B cell (primary cell): Measurements from ENCODE around the gene C1QTNF12. TPM values are rescaled to one million over a fixed set of nuclear protein-coding genes. Genes with fewer than 3 reads are reported as not detected.

Experiments used
- ATAC-seq: fragments of 200-7000 bp; cut with Tn5 transposase; one replicate; pipeline ENCODE4 v1.10.0; 2021; ENCODE audit warnings: low read depth, mild to moderate bottlenecking, moderate number of reproducible peaks, moderate library complexity
- CTCF ChIA-PET: fragments of 350-600 bp; sonication (Branson Sonifier 250); formaldehyde crosslinking; loops from one replicate; lab custom pipeline; 2021; ENCODE audit warnings: antibody characterized with exemption, inconsistent platforms; lab: Charles Lee
- POLR2A ChIA-PET: fragments of 350-600 bp; sonication (Branson Sonifier 250); formaldehyde crosslinking; loops from one replicate; lab custom pipeline; 2021; ENCODE audit warnings: antibody characterized with exemption; lab: Charles Lee
- DNase-seq: peaks from one replicate; pipeline ENCODE4 v3.0.0; 2013
- H2AFZ ChIP-seq: 2 replicates; pipeline ENCODE4 v1.6.1; 2012; ENCODE audit warnings: mild to moderate bottlenecking, low read depth, low read length; ENCODE audit not compliant: insufficient read depth, poor library complexity, severe bottlenecking
- H3K27ac ChIP-seq, 2 donors: 1 replicate in 1 of 2; 2 replicates in 1 of 2; pipeline ENCODE4 v1.5.1; 2012 to 2013; ENCODE audit warnings: low read length in 2 of 2, mild to moderate bottlenecking in 2 of 2, moderate library complexity in 1 of 2
- H3K27me3 ChIP-seq, 4 experiments: fragments of 200-600 bp in 1 of 4; sonication (generic) in 1 of 4; replicated peaks in 1 of 4; 1 replicate in 2 of 4; 2 replicates in 2 of 4; pipeline versions ENCODE4 v1.6.1 to v1.7.0; 2013 to 2016; ENCODE audit warnings: low read length in 3 of 4, mild to moderate bottlenecking in 2 of 4, mixed read lengths in 1 of 4, moderate library complexity in 1 of 4; ENCODE audit not compliant: insufficient read depth in 4 of 4, control insufficient read depth in 3 of 4; ENCODE audit errors: control extremely low read depth in 1 of 4
- H3K36me3 ChIP-seq, 2 experiments: replicated peaks in 1 of 2; 1 replicate in 1 of 2; 2 replicates in 1 of 2; pipeline versions ENCODE4 v1.6.1 to v1.7.1; 2013; ENCODE audit warnings: low read length in 1 of 2; ENCODE audit not compliant: insufficient read depth in 2 of 2, control insufficient read depth in 1 of 2; ENCODE audit errors: control extremely low read depth in 1 of 2, extremely low read depth in 1 of 2
- H3K4me1 ChIP-seq, 2 donors: fragments of 200-600 bp in 1 of 2; sonication (generic) in 1 of 2; 1 replicate in 1 of 2; 2 replicates in 1 of 2; pipeline versions ENCODE4 v1.5.1 to v1.6.1; 2013 to 2017; ENCODE audit warnings: low read length in 2 of 2; ENCODE audit not compliant: control insufficient read depth in 2 of 2, insufficient read depth in 2 of 2
- H3K4me2 ChIP-seq: replicated peaks from 2 replicates; pipeline ENCODE3; 2012; ENCODE audit warnings: mild to moderate bottlenecking, low read depth, low read length; ENCODE audit not compliant: poor library complexity, severe bottlenecking
- H3K4me3 ChIP-seq, 5 experiments: fragments of 200-600 bp in 1 of 5; sonication (generic) in 1 of 5; 1 replicate in 3 of 5; 2 replicates in 2 of 5; pipeline versions ENCODE4 v1.5.1 to v1.7.0; 2011 to 2016; ENCODE audit warnings: low read length in 4 of 5, mild to moderate bottlenecking in 4 of 5, low read depth in 2 of 5, control low read depth in 1 of 5, moderate library complexity in 1 of 5; ENCODE audit not compliant: insufficient read depth in 1 of 5; ENCODE audit errors: control extremely low read depth in 1 of 5, extremely low read depth in 1 of 5
- H3K79me2 ChIP-seq: fragments of 200-600 bp; sonication (generic); one replicate; pipeline ENCODE4 v1.6.0; 2016; ENCODE audit warnings: low read length; ENCODE audit not compliant: control insufficient read depth, insufficient read depth
- H3K9ac ChIP-seq: fragments of 200-600 bp; sonication (generic); 2 replicates; pipeline ENCODE4 v1.6.1; 2017; ENCODE audit warnings: mild to moderate bottlenecking, low read length, moderate library complexity
- H3K9me3 ChIP-seq, 3 donors: one replicate each; pipeline versions ENCODE4 v1.6.1 to v1.7.1; 2013; ENCODE audit warnings: low read length in 2 of 3; ENCODE audit not compliant: control insufficient read depth in 2 of 3, insufficient read depth in 1 of 3; ENCODE audit errors: control extremely low read depth in 1 of 3
- H4K20me1 ChIP-seq: 2 replicates; pipeline ENCODE4 v1.6.0; 2012; ENCODE audit warnings: mild to moderate bottlenecking, low read length; ENCODE audit not compliant: insufficient read depth, control insufficient read depth, poor library complexity, severe bottlenecking
- H3K27ac Mint-ChIP-seq: one replicate; pipeline ENCODE4 v1.8.0; 2021; ENCODE audit warnings: mixed read lengths
- H3K27me3 Mint-ChIP-seq: one replicate; pipeline ENCODE4 v1.8.0; 2021; ENCODE audit warnings: mixed read lengths
- H3K4me1 Mint-ChIP-seq: one replicate; pipeline ENCODE4 v1.8.0; 2021; ENCODE audit warnings: mixed read lengths
- H3K4me3 Mint-ChIP-seq: one replicate; pipeline ENCODE4 v1.8.0; 2021; ENCODE audit warnings: mixed read lengths
- H3K9me3 Mint-ChIP-seq: one replicate; pipeline ENCODE4 v1.8.0; 2022; ENCODE audit warnings: mixed read lengths; ENCODE audit not compliant: insufficient read depth
- EZH2 ChIP-seq: IDR thresholded peaks from 2 replicates; pipeline ENCODE4 v1.6.1; 2012; ENCODE audit warnings: borderline replicate concordance, low read depth, mild to moderate bottlenecking, moderate library complexity, low read length; ENCODE audit not compliant: insufficient read depth, poor library complexity, severe bottlenecking
- WGBS: methylation state at CpG from one replicate; pipeline ENCODE4 v1.1.5; 2013; ENCODE audit warnings: missing lambda C conversion rate; ENCODE audit not compliant: insufficient coverage; 5-methylcytosine and 5-hydroxymethylcytosine counted together
- intact Hi-C: fragments of 100-400 bp; cut with micrococcal nuclease; formaldehyde crosslinking; loops from one replicate; pipeline ENCODE4 v1.10.0; 2022
- polyA plus RNA-seq: library from polyadenylated mRNA; depleted of rRNA; stranded (reverse); fragments of >200 nt; gene quantifications from 2 replicates; pipeline ENCODE4 v1.2.3, GENCODE V29; 2012
- total RNA-seq, 2 donors: library from RNA; stranded (reverse); fragments of 120-200 nt in 1 of 2; gene quantifications; 1 replicate in 1 of 2; 2 replicates in 1 of 2; pipeline versions ENCODE4 v1.2.3 to v1.2.4, GENCODE V29; 2013 to 2022
- TF ChIP-seq, protein P1 (sequence below): fragments of 200-600 bp; IDR thresholded peaks from one replicate; pipeline ENCODE4 v1.8.0; 2022; ENCODE audit warnings: antibody characterized with exemption, mild to moderate bottlenecking

The C1QTNF12 gene
- total and polyA plus RNA-seq, 2 donors (not counting 1 experiment from before 2014, with no cell fraction given): 1.2 to 3.2 TPM

DNA sequence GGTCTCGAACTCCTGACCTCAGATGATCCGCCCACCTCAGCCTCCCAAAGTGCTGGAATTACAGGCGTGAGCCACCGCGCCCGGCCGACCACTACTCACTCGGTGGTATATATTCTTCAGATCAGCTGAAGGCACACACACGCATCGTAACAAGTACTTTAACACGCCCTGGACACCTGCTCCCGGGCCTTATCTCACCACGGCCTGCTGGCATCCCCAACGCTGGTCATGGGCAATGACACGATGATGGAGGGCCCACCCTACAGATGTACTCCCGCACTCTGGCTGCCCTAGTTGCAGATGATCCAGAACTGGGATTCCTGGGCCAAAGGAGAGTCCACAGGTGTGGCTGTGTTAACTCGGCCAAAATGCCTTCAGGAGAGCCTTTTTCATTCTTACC, 15.5 kb upstream of the C1QTNF12 start:
- Histone ChIP-seq H3K9ac (no peak overlapping the region), H4K20me1 (peaks cover 80% of the 10 kb centered on the region), H3K27me3 (no peaks in the 10 kb centered on the region), H3K36me3 (peaks cover 0 to 53% of the 10 kb centered on the region in 2 experiments), H3K4me1 (peaks cover 0 to 4% of the 10 kb centered on the region in 2 donors), H3K4me2 (no peak overlapping the region), H2AFZ (no peak overlapping the region), H3K9me3 (no peaks in the 10 kb centered on the region), H3K4me3 (no peak overlapping the region), H3K27ac (no peak overlapping the region), H3K79me2 (peaks cover 55% of the 10 kb centered on the region)
- CTCF ChIA-PET: interaction anchor here (0.7 to 4.5 kb wide), 2 partner anchors 140 to 155 kb away, joined by 3 to 26 read pairs; no protein-coding TSS in a partner anchor
- ATAC-seq: no peak
- Mint-ChIP-seq H3K27ac (no peak overlapping the region), H3K4me3 (no peak overlapping the region), H3K4me1 (peaks cover 16% of the 10 kb centered on the region), H3K9me3 (no peaks in the 10 kb centered on the region), H3K27me3 (no peaks in the 10 kb centered on the region)
- no peak for DNase-seq
- TF ChIP-seq EZH2: no peak
- TF ChIP-seq, protein P1, sequence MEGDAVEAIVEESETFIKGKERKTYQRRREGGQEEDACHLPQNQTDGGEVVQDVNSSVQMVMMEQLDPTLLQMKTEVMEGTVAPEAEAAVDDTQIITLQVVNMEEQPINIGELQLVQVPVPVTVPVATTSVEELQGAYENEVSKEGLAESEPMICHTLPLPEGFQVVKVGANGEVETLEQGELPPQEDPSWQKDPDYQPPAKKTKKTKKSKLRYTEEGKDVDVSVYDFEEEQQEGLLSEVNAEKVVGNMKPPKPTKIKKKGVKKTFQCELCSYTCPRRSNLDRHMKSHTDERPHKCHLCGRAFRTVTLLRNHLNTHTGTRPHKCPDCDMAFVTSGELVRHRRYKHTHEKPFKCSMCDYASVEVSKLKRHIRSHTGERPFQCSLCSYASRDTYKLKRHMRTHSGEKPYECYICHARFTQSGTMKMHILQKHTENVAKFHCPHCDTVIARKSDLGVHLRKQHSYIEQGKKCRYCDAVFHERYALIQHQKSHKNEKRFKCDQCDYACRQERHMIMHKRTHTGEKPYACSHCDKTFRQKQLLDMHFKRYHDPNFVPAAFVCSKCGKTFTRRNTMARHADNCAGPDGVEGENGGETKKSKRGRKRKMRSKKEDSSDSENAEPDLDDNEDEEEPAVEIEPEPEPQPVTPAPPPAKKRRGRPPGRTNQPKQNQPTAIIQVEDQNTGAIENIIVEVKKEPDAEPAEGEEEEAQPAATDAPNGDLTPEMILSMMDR: no peak
- POLR2A ChIA-PET: interaction anchor here (1.1 to 1.2 kb wide), 2 partner anchors 11 kb away, joined by 4 to 8 read pairs; no protein-coding TSS in a partner anchor
- WGBS: 97% methylated on average over 17 of the region's 17 CpGs
- intact Hi-C loops: no loop called here

DNA sequence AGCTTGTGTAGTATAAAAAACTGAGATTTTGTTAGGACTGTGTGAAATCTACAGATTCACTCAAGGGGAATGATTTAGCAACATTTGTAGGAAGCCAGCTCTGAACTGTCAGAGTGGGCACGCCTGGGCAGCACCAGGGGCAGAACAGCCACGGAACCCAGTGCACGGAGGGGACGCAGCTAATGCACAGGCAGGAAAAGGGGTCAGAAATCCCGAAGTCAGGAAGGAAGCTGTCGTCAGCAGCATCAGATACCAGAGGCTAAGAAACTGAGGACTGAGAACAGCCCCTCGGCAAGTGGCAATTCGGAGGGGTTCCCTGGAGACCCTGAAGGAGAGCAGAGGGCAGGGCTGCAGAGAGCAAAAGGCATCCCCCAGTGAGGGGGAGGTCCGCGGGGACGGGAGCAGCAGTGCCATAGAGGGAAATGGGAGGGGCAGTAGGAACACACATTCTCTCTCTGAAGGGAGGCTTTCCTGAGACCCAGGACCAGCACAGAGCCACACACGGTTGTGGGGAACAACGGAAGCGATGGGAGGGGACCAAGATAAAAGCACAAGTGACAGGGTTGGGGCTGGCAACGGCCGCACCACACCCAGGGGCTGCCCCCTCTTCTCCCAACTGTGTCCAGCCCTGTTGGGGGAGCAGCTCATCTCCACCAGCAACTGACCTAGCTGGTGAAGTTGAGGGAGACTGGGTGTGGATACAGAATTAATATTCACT, 14.5 kb upstream of the C1QTNF12 start:
- H3K27ac Mint-ChIP-seq: no peak overlapping the region
- Histone ChIP-seq H4K20me1 (peaks cover 77% of the 10 kb centered on the region), H3K4me3 (no peak overlapping the region), H2AFZ (no peak overlapping the region), H3K4me2 (no peak overlapping the region), H3K4me1 (peaks cover 0 to 4% of the 10 kb centered on the region in 2 donors), H3K9me3 (no peaks in the 10 kb centered on the region), H3K36me3 (peaks cover 0 to 60% of the 10 kb centered on the region in 2 experiments), H3K9ac (no peak overlapping the region), H3K79me2 (peaks cover 54% of the 10 kb centered on the region), H3K27me3 (no peaks in the 10 kb centered on the region), H3K27ac (no peak overlapping the region)
- ChIA-PET CTCF (interaction anchor here (0.7 to 4.5 kb wide), 3 partner anchors 139 to 228 kb away, joined by 3 to 26 read pairs (median 3); no protein-coding TSS in a partner anchor), POLR2A (interaction anchor here (1.1 to 1.2 kb wide), 2 partner anchors 10 to 12 kb away, joined by 4 to 8 read pairs; no protein-coding TSS in a partner anchor)
- DNase-seq (no peak), ATAC-seq (no peak)
- no peaks in the 10 kb centered on the region for H3K9me3 Mint-ChIP-seq
- H3K4me3 Mint-ChIP-seq: no peak overlapping the region
- H3K4me1 Mint-ChIP-seq: peaks cover 16% of the 10 kb centered on the region
- H3K27me3 Mint-ChIP-seq: no peaks in the 10 kb centered on the region
- 74% methylated on average over 16 of the region's 16 CpGs for WGBS
- TF ChIP-seq, protein P1: no peak
- no peak for TF ChIP-seq EZH2
- intact Hi-C loops: no loop called here
